CD4-positive, CD25-positive, alpha-beta regulatory T cell (primary cell): ENCODE data around the gene SMAD3. TPM values are rescaled to one million over a fixed set of nuclear protein-coding genes. Genes with fewer than 3 reads are reported as not detected.

Source experiments
- ATAC-seq, 2 donors: fragments of 150-1000 bp; cut with Tn5 transposase; one replicate each; pipeline ENCODE4 v1.10.0; 2021; ENCODE audit warnings: low read depth in 2 of 2, moderate number of reproducible peaks in 2 of 2, moderate library complexity in 1 of 2
- DNase-seq, 3 donors: peaks; one replicate each; pipeline versions ENCODE4 v3.0.0 to v3.0.0-alpha.2; 2012 to 2022; ENCODE audit warnings: mixed read lengths in 1 of 3
- H3K27ac ChIP-seq: one replicate; pipeline ENCODE4 v1.7.0; 2013; ENCODE audit warnings: mild to moderate bottlenecking, low read length; ENCODE audit not compliant: insufficient read depth, poor library complexity, severe bottlenecking
- H3K27me3 ChIP-seq: one replicate; pipeline ENCODE4 v1.7.0; 2013; ENCODE audit warnings: low read length; ENCODE audit not compliant: control insufficient read depth, insufficient read depth
- H3K36me3 ChIP-seq: one replicate; pipeline ENCODE4 v1.7.0; 2013; ENCODE audit warnings: mild to moderate bottlenecking, low read length, moderate library complexity; ENCODE audit not compliant: control insufficient read depth, insufficient read depth
- H3K4me1 ChIP-seq: 2 replicates; pipeline ENCODE4 v1.7.0; 2013; ENCODE audit warnings: mild to moderate bottlenecking, low read length; ENCODE audit not compliant: insufficient read depth, control insufficient read depth, poor library complexity, severe bottlenecking
- H3K4me3 ChIP-seq: one replicate; pipeline ENCODE4 v1.7.0; 2013; ENCODE audit warnings: low read depth, mild to moderate bottlenecking, low read length, moderate library complexity
- H3K9me3 ChIP-seq, 2 experiments: 1 replicate in 1 of 2; 2 replicates in 1 of 2; pipeline ENCODE4 v1.7.0; 2013; ENCODE audit warnings: low read length in 2 of 2, mild to moderate bottlenecking in 1 of 2, moderate library complexity in 1 of 2; ENCODE audit not compliant: control insufficient read depth in 2 of 2
- H3K27ac Mint-ChIP-seq, 3 donors: one replicate each; pipeline ENCODE4 v1.8.0; 2020 to 2022; ENCODE audit warnings: mild to moderate bottlenecking in 3 of 3, mixed read lengths in 3 of 3, moderate library complexity in 2 of 3
- H3K27me3 Mint-ChIP-seq: one replicate; pipeline ENCODE4 v1.8.0; 2022; ENCODE audit warnings: mild to moderate bottlenecking, mixed read lengths
- H3K36me3 Mint-ChIP-seq: one replicate; pipeline ENCODE4 v1.8.0; 2020; ENCODE audit warnings: mixed read lengths
- H3K4me1 Mint-ChIP-seq, 4 donors: one replicate each; pipeline ENCODE4 v1.8.0; 2020 to 2022; ENCODE audit warnings: mixed read lengths in 4 of 4, mild to moderate bottlenecking in 1 of 4
- H3K4me3 Mint-ChIP-seq, 4 donors: one replicate each; pipeline ENCODE4 v1.8.0; 2020 to 2022; ENCODE audit warnings: mild to moderate bottlenecking in 4 of 4, mixed read lengths in 4 of 4, moderate library complexity in 3 of 4
- H3K9me3 Mint-ChIP-seq, 7 donors: one replicate each; pipeline ENCODE4 v1.8.0; 2020 to 2022; ENCODE audit warnings: mixed read lengths in 7 of 7, mild to moderate bottlenecking in 3 of 7, moderate library complexity in 2 of 7
- polyA plus RNA-seq, 4 donors: library from polyadenylated mRNA; unstranded; fragments of 300-500 nt; fragmentation: Illumina TruSeq; gene quantifications; one replicate each; pipeline ENCODE4 v1.2.3, GENCODE V29; 2021
- total RNA-seq: library from RNA; stranded (reverse); gene quantifications from one replicate; pipeline ENCODE4 v1.2.3, GENCODE V29; 2022

Gene SMAD3
- total and polyA plus RNA-seq, 5 donors from 2014 or later = 12.0 to 76.6 (median 14.7) TPM

DNA sequence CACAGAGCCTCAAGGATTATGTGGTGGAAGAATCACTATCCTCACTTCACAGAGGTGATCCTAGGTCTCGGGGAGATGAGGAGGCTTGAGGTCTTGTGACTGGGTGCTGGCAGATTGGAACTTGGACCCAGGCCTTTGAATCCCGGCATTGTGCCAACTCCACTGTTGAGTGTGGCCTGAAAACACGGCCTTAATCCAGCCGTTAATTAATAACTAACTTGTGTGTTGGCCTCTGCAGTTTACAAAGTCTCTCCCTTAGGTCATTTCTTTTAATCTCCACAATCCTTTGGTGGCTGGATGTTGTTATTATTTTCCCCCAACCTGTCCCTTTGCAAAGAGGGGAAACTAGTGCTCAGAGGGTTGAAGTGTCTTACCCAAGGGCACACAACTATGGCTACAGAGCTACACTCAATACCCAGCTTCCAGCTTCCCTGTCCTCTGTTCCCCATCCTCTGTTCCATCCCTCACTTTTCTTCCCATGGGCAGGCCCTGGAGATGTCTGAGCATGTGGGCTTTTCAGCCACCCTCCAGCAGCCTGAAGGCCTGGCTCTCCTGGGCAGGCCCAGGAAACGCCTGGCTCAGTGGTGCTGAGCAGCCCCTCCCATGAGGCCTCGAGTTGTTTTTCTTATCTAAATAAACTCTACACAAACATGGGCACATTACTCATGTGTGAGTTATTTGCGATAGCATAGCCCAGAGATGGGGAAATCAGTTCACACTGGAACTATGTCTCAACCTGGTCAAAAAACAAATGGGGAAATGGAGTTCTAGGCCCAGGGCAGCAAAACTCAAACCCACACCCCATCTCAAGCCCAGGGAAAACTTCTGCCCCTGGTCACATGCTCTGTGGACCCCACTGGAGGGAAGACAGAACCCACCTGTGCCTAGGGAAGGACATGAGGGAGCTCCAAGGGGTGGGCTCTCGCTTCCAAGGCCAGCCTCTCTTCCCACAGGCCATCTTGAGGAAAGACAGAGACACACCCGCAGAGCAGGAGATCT is 16.8 kb upstream of the SMAD3 start:
- no peak for DNase-seq
- peak in 1 of 2 donors; percentile 28 for ATAC-seq
- Mint-ChIP-seq H3K36me3 (no peaks in the 10 kb centered on the region), H3K4me1 (peaks cover 8 to 35% (median 21%) of the 10 kb centered on the region in 4 donors), H3K4me3 (no peak overlapping the region), H3K27me3 (peaks cover 7% of the 10 kb centered on the region), H3K9me3 (peaks cover 0 to 3% (median 0%) of the 10 kb centered on the region in 7 donors), H3K27ac (peak overlapping the region; percentile 44 to 76 (median 47))
- Histone ChIP-seq H3K27ac (no peak overlapping the region), H3K4me1 (no peaks in the 10 kb centered on the region), H3K27me3 (no peaks in the 10 kb centered on the region), H3K4me3 (no peak overlapping the region), H3K36me3 (no peaks in the 10 kb centered on the region), H3K9me3 (no peaks in the 10 kb centered on the region)

- H3K27ac ChIP-seq = no peak overlapping the region
- ATAC-seq (no peak), DNase-seq (no peak)
- no peak overlapping the region for H3K4me3 Mint-ChIP-seq
- peaks cover 0 to 3% (median 0%) of the 10 kb centered on the region in 7 donors for H3K9me3 Mint-ChIP-seq
- no peaks in the 10 kb centered on the region for H3K27me3 ChIP-seq
- no peaks in the 10 kb centered on the region for H3K9me3 ChIP-seq
- peaks cover 9% of the 10 kb centered on the region for H3K27me3 Mint-ChIP-seq
- no peaks in the 10 kb centered on the region for H3K4me1 ChIP-seq
- no peaks in the 10 kb centered on the region for H3K36me3 ChIP-seq
- no peaks in the 10 kb centered on the region for H3K36me3 Mint-ChIP-seq
- H3K4me3 ChIP-seq = no peak overlapping the region
- H3K27ac Mint-ChIP-seq = peak overlapping the region in 1 of 3 donors; percentile 52
- peaks cover 10 to 36% (median 22%) of the 10 kb centered on the region in 4 donors for H3K4me1 Mint-ChIP-seq
These were observed 15.9 kb upstream of the SMAD3 start for GRCh38 chr15:67049351-67050044.

DNA sequence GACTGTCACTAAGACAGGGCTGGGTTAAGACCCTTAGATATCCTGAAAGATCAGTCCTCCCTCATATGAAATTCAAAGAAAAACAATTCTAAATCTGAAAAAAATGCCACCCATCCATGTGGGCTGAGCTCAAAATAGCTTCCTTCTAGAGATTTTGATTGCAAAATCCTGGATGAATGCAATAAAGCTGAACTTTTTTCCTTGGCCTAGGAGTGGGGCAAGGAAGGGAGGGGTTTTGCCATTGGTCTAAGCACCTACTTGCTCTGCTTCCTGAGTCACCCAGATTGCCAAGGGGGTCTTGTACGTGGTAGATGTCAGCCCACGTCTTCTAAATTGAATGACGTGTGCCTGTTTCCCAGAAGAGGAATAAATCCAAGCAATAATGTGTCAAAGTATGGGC is 15.3 kb upstream of the SMAD3 start:
- H3K27ac ChIP-seq = no peak overlapping the region
- DNase-seq = no peak
- no peaks in the 10 kb centered on the region for H3K36me3 ChIP-seq
- H3K4me1 Mint-ChIP-seq = peaks cover 16 to 41% (median 26%) of the 10 kb centered on the region in 4 donors
- H3K27ac Mint-ChIP-seq = peak overlapping the region in 1 of 3 donors; percentile 52
- H3K9me3 ChIP-seq = no peaks in the 10 kb centered on the region
- peaks cover 9% of the 10 kb centered on the region for H3K27me3 Mint-ChIP-seq
- peaks cover 0 to 3% (median 0%) of the 10 kb centered on the region in 7 donors for H3K9me3 Mint-ChIP-seq
- no peaks in the 10 kb centered on the region for H3K36me3 Mint-ChIP-seq
- H3K27me3 ChIP-seq = no peaks in the 10 kb centered on the region
- no peaks in the 10 kb centered on the region for H3K4me1 ChIP-seq
- no peak for ATAC-seq
- H3K4me3 Mint-ChIP-seq = peak overlapping the region in 1 of 4 donors; percentile 84
- no peak overlapping the region for H3K4me3 ChIP-seq

GRCh38 chr15:67050522-67051087 is 14.8 kb upstream of the SMAD3 start:
- Histone ChIP-seq H3K4me1 (no peaks in the 10 kb centered on the region), H3K27ac (no peak overlapping the region), H3K9me3 (no peaks in the 10 kb centered on the region), H3K36me3 (no peaks in the 10 kb centered on the region), H3K27me3 (no peaks in the 10 kb centered on the region), H3K4me3 (no peak overlapping the region)
- DNase-seq = no peak
- H3K27ac Mint-ChIP-seq = peak overlapping the region in 2 of 3 donors; percentile 60 to 73
- peaks cover 9% of the 10 kb centered on the region for H3K27me3 Mint-ChIP-seq
- no peak for ATAC-seq
- peaks cover 0 to 3% (median 0%) of the 10 kb centered on the region in 7 donors for H3K9me3 Mint-ChIP-seq
- peak overlapping the region in 1 of 4 donors; percentile 84 for H3K4me3 Mint-ChIP-seq
- H3K36me3 Mint-ChIP-seq = no peaks in the 10 kb centered on the region
- peaks cover 17 to 42% (median 28%) of the 10 kb centered on the region in 4 donors for H3K4me1 Mint-ChIP-seq

- H3K27me3 Mint-ChIP-seq = peaks cover 9% of the 10 kb centered on the region
- peaks cover 17 to 50% (median 35%) of the 10 kb centered on the region in 4 donors for H3K4me1 Mint-ChIP-seq
- H3K9me3 Mint-ChIP-seq = peaks cover 0 to 3% (median 0%) of the 10 kb centered on the region in 7 donors
- no peak for DNase-seq
- Histone ChIP-seq H3K36me3 (no peaks in the 10 kb centered on the region), H3K27ac (no peak overlapping the region), H3K4me3 (no peak overlapping the region), H3K4me1 (peaks cover 3% of the 10 kb centered on the region), H3K9me3 (no peaks in the 10 kb centered on the region), H3K27me3 (no peaks in the 10 kb centered on the region)
- H3K4me3 Mint-ChIP-seq = peak overlapping the region in 1 of 4 donors; percentile 27
- peak overlapping the region in 2 of 3 donors; percentile 24 to 57 for H3K27ac Mint-ChIP-seq
- H3K36me3 Mint-ChIP-seq = no peaks in the 10 kb centered on the region
- ATAC-seq = no peak
These were observed 14.0 kb upstream of the SMAD3 start for GRCh38 chr15:67051088-67052045.

- Mint-ChIP-seq H3K27ac (peak overlapping the region; percentile 63 to 87 (median 68)), H3K4me1 (peaks cover 13 to 43% (median 28%) of the 10 kb centered on the region in 4 donors)
These were observed 10.7 kb upstream of the SMAD3 start for GRCh38 chr15:67054676-67055075.

More at GRCh38 chr15:67054676-67055075, 10.7 kb upstream of the SMAD3 start:
- Mint-ChIP-seq H3K4me3 (no peak overlapping the region), H3K9me3 (peaks cover 0 to 2% (median 0%) of the 10 kb centered on the region in 7 donors), H3K27me3 (peaks cover 4% of the 10 kb centered on the region), H3K36me3 (no peaks in the 10 kb centered on the region)
- DNase-seq = no peak
- H3K27ac ChIP-seq = no peak overlapping the region
- H3K4me3 ChIP-seq = no peak overlapping the region
- no peaks in the 10 kb centered on the region for H3K9me3 ChIP-seq
- ATAC-seq = no peak
- H3K27me3 ChIP-seq = no peaks in the 10 kb centered on the region
- no peaks in the 10 kb centered on the region for H3K36me3 ChIP-seq
- H3K4me1 ChIP-seq = peaks cover 3% of the 10 kb centered on the region
